GM18505 (cell line): ENCODE results near the gene FSTL4.

ENCODE experiments used
- ATAC-seq: cut with Tn5 transposase; IDR thresholded peaks from one replicate; pipeline ENCODE4 v1.9.1; 2021; ENCODE audit not compliant: unreplicated experiment
- POLR2A ChIP-seq: IDR thresholded peaks from 4 replicates; pipeline ENCODE4 v1.6.1; 2011; ENCODE audit warnings: borderline replicate concordance; ENCODE audit not compliant: insufficient read depth, insufficient read length; ENCODE audit errors: extremely low read depth

The FSTL4 gene

DNA sequence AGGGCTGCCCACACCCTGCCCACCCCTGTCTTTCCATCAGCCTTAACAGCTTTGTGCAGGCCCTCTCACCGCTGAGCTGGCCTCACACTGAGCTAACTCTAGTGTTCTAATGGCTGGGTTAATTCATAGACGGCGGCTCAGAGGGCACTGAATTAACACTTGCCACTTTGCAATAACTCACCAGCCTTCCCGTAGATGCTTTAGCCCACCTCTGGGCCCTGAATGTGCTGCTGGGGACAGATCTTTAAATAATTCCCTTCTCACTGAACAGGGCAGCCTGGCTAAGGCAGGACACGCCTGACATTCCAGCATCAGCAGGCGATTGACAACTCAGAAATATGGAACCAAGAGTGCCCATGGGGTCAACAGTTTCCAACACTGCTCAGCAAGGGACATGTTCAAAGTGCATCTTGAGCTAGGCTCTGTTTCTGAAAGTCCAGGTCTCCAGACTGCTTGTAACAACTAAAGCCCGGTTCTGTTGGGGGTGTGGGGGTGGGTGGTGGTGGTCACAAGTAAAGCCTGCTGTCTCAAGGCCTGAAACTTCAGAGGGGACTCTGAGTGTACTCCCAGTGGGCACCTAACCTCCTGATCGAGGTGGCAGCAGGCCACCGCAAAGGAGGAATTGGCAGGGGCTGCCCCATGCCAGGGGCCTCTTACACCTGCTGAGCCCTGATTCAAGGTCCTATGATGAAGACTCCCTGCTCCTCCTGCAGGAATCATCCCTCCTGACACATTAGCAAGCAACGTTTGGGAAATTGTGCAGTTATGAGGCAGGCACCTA is 248.3 kb downstream of the FSTL4 start:
- ATAC-seq = no peak
- no peak for TF ChIP-seq POLR2A

DNA sequence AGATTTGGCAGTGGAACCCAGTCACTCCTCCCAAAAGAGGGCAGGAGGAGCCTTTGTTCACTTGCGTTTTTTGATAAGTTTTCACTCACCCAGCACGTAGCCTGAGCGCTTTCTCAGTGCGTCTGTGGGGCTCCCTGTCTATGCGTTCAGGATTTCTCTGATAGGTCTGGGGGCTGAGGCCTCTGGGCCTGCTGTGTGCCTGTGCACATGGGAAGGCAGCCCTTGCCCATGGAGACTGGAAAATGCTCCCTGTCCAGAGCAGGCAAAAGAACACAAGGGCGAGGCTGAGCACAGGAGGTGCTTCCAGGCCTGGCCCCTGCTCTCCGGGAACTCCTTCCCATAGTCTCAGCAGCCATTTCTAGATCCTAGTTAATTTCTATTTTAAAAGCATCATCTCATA is 249.9 kb downstream of the FSTL4 start:
- ATAC-seq = no peak
- no peak for TF ChIP-seq POLR2A

DNA sequence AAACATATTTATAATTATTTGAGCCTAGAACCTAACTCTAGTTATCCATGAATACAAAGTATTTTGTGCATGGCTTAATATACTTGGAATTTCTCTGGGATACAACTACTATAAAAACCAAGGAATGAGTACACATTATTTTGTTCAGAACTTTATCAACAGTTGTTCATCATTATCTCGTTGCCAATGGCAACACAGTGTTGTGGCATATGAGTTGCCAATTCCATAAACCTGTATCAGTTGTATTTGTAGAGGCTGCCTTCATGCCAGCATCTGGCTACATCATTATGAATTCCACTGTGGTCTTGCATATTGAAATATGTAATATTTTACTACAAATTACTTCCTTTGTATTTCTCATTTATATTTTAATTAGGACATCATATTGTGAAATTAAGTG is 250.4 kb downstream of the FSTL4 start:
- TF ChIP-seq POLR2A = no peak
- ATAC-seq = no peak

DNA sequence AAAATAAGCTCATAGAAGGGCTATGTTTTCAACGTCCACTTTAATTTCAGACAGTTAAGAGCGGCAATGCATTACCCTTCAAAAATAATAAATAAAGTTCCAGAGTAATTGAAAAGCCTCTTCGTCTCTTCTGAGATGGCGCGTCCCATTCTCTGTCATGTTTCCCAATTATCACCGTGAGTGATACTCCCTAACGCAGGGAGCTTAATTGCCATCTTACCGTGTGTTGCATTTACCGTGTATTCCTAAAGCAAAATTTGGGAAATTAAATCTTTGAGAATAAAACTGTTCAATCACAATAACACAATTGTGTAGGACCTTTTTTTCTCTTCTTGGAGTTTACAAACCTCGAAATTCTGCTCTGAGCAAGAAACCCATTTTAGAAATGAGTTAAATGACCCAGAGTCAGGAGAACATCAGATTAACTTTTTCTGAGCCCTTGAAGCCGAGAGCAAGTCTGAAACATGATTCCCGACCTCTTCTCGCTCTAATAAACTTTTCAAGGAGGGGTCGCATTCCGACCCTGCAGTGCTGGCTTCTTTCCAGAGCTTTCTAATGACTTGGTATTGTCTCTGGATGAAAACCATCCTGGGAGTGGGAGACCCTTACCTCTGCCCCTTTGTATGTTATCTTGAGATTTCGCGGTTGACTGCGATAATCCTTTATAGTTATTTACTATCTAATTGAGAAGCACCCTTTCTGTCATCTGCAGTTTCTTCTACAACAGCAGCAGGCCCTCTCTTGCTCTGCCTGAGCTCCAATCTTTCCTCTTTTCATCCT is 251.5 kb downstream of the FSTL4 start:
- TF ChIP-seq POLR2A = no peak
- no peak for ATAC-seq

DNA sequence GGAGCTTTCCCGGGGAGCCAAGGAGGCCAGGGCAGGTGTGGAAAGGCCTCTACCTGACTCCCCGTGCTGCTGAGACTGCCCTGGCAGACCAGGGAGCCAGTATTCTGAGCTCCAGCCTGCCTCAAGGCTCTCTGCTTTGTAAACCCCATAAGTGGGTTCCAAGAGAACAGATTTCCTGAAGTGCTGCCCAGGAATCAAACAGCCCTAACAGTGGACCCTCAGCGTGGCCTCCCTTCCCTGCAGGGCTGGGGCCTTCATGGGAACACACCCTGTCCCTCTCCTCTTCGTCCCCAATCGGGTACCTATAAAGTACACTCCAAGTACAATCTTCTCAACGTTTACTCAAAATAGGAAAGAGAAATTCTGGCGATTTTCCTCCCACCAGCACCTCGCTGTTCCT is 252.5 kb downstream of the FSTL4 start:
- TF ChIP-seq POLR2A = no peak
- ATAC-seq = no peak

DNA sequence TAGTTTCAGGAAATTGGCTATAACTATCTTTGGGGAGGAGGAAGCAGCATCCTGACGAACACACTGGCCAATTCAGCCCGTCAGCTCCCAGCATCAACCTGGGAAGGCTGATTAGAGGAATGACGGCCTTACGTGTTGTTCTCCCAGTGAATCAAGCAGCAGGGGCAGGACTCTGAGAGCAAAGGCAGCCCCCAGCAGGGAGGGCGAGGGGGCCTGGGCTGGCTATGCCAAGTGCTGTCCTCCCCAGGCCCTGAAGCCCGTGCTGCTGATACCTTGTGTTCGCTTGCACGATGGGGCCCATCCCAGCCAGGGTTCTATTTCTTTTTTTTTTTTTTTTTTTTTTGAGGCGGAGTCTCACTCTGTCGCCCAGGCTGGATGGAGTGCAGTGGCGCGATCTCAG is 254.1 kb downstream of the FSTL4 start:
- no peak for TF ChIP-seq POLR2A
- ATAC-seq = no peak

DNA sequence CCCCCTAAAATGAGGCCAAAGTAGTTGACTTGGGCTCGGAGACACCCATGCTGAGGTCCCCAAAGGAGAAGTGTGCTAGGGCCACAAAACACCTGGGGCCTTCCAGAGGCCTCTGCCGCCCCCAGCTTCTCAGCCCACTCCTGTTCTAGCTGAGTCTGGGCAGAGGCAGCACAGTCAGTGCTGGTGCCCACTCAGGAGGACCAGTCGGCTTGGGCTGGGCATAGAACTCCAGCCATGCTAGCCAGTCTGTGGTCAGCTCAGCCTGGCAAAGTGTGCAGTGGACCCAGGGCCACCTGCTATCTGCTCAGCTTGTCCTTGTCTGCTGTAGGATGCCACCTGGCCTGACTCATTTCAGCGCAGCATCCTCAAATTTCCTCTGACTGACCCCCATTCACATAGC is 254.6 kb downstream of the FSTL4 start:
- no peak for TF ChIP-seq POLR2A
- no peak for ATAC-seq

DNA sequence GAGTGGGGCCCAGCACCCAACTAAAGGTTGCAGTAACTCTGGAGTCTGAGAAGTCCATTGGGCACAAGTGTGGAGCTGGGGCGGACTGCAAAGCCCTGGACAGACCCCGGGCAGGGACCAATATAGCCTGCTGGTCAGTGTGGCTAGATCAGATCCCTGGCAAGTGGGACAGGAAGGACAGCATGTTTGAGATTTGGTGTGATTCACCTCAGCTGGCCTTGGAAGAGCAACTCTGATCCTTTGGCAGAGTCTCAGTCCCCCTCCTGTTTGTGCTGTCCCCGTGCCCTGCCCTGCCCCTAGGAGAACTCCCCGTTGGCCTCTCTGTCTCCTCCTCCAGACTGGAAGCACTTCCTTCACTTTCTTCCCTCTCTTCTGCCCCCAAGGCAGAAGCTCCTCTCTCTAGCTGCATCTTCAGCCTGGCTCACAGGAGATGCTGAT is 255.3 kb downstream of the FSTL4 start:
- ATAC-seq = no peak
- TF ChIP-seq POLR2A = no peak

DNA sequence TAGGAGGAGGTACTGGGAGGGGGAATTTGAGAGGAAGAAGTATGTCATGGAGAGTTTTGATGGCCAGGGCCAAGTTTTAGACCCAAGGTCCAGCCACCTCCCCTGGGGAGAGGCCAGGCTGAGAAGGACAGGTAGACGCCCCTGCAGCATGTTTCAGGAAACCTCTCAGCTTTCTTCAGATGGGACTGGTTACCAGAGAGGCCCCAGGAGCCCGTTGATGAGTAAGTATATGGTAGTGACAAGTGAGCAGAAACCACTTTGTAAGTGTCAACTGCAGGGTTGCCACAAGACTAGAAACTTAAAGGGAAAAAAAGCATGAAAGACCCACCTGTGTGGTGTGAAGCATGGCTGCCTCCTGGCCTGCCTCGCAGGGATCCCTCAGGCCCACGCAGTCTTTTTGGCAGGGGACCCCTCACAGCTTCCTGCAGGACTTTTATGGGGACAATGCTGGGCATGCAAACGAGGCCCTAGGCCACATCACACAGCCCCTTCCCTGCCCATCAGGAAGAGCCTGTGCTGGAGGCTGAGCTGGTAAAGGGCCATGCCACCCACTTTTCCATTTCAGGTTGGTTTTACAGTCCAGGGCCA is 255.9 kb downstream of the FSTL4 start:
- ATAC-seq = no peak
- no peak for TF ChIP-seq POLR2A

DNA sequence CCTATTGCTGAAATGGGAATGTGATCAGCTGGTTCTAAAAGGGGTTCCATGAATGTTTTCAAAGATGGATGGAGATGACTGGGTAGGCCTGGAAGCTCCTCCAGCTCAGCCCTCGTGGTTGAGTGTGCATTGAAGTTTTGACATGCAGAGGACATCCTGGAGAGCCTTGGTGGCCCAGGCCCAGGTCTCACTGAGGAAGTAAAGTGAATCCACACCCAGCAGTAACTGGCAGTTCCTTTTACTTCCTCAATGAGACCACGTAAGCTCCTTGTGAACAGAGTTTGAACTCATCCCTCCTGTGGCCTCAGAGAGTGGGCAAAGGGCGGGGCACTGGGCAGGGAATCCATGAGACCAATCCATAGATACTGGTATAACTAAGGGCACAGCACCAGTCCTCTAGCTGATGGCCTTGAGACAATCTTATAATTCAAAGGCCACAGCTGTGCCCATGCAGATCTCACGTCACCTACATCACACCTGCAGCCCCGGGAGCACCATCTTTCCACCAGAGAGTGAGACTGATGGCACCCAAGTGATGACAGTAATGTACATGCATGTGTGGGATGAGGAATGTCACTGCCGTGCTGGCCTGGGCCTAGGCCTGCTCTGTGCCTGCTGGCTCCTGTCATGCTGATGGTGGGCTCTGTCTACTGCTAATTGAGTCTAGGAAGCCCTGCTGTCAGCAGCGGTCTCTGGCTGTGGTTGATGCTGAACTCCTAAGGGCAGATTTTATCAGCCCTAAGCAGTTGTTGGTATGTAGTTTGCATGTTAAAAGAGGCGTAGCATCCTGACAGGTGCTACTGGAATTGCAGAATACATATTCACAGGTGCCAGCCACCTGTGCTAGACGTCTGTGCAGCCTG is 257.8 kb downstream of the FSTL4 start:
- no peak for TF ChIP-seq POLR2A
- no peak for ATAC-seq

DNA sequence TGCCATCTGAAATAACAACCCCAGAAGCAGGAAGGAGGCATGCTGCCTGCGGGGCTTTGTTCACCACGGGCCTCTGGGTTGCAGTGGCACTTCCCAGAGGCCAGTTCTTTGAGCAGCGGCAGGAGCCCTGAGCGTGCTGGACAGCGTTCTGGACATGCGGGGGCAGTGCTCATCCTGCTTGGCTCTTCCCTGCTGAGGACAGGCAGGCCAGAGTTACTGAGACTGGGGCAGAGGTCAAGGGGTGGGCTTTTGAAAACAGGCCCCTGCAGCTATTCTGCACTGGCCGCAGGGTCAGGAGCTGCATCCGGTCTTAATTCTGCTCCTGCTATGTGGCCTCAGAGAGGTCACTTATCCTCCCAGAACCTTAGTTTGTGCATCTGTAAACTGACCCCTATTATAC is 258.6 kb downstream of the FSTL4 start:
- no peak for TF ChIP-seq POLR2A
- ATAC-seq = no peak

DNA sequence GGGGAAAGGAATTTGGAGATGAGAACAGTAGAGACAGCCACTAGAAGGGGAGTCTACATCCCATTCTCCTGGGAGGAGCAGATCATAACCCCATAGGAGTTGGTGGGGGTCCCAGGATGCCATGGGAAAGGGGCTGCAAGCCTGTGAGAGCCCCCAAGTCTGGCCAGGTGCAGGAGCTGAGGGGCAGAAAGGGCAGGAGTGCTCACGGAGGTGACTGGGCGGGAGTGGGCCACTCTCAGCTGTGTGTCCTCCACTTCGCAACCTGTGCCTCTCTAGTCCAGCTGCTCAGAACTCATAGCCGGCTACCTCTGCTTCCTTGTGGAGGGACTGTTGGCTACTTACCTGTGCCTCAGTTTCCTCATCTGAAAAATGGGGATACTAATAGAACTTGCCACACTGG is 263.9 kb downstream of the FSTL4 start:
- TF ChIP-seq POLR2A = no peak
- no peak for ATAC-seq

DNA sequence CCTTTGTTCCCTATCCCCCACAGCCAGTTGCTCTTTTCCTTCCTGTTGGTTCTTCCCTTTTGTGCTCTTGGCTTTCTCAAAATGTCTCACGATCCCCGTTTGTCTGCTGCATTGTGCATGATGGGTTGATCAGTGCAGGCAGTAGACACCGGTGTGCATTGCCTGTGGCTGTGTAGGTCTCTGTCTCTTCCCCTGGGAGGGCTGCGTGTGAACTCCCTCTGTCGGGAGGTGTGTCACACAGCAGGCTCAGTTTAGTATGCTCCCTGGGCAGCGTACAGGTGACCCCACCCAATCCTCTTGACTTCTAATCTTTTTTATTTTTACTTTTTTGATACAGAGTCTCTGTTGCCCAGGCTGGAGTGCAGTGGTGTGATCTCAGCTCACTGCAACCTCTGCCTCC is 265.3 kb downstream of the FSTL4 start:
- no peak for TF ChIP-seq POLR2A
- ATAC-seq = no peak

DNA sequence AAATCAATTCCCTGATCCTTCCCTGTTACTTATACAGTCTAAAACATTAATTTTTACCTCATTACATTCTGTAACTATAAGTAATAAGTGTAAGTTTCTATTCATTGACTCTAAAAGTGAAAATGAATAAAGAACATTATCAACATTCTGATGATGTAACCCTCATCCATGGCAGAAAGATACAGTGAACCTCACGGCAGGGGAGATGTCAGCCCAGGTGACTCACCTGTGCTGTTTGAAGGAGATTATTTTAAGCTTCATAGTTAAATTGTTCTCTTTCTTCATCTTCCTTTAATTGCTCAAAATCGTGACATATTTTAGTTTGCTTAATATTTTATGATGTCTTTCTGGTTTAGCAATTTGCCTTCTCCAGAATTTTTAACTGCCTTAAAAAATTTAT is 268.1 kb downstream of the FSTL4 start:
- no peak for TF ChIP-seq POLR2A
- ATAC-seq = no peak

DNA sequence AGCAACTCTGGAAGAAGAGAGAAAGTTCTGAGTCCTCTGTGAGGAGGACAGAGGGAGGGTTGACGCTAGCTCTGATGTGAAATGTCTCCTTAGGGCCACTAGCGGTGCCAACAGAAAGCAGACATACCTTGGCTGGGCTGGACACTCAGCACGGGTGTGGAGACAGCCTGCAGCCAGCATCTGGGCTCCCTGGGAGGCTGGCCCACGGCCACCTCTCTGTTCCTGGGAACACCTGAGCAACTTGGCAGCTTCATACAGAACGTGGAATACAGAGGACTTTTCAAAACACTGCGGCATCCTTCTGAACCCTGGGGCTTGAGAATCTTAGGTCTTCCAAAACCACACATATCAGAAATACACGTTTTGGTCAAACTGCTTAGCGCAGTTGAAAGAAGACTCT is 269.1 kb downstream of the FSTL4 start:
- no peak for ATAC-seq

More for the DNA sequence above, 269.1 kb downstream of the FSTL4 start:
- TF ChIP-seq POLR2A = no peak
